ENCODE measurements around the gene DCAF10. TPM values are rescaled to one million over a fixed set of nuclear protein-coding genes. Genes with fewer than 3 reads are reported as not detected.
A peak's percentile ranks its signal among the peaks of the same experiment; 100 is the strongest.

DCAF10 gene
- total and polyA plus RNA-seq, 8 donors = 3.9 to 19.6 (median 15.1) TPM

GRCh38 chr9:37790096-37790495, 10.5 kb upstream of the DCAF10 start:
- Histone ChIP-seq H3K36me3 (no peaks in the 10 kb centered on the region), H3K4me3 (no peak overlapping the region), H3K9me3 (no peaks in the 10 kb centered on the region), H3K27ac (no peak overlapping the region), H3K27me3 (no peaks in the 10 kb centered on the region), H3K4me1 (peaks cover 0 to 5% (median 0%) of the 10 kb centered on the region in 3 donors)
- ATAC-seq = no peak
- FAIRE-seq = no peak
- 94 to 97% methylated on average over 2 of the region's 2 CpGs for WGBS, 2 donors
- intact Hi-C loops (cut with DNase I) = no loop called here
- no peak for DNase-seq
- TF ChIP-seq CTCF (IDR thresholded peaks at IDR 0.05) = no peak

- no peak for TF ChIP-seq CTCF (IDR thresholded peaks at IDR 0.05)
- H3K9me3 ChIP-seq = no peaks in the 10 kb centered on the region
- no peaks in the 10 kb centered on the region for H3K4me1 ChIP-seq
- no peak overlapping the region for H3K27ac ChIP-seq
- FAIRE-seq = no peak
- intact Hi-C loops (cut with DNase I) = no loop called here
- ATAC-seq = no peak
- WGBS, 2 donors = 86 to 92% methylated on average over 5 of the region's 5 CpGs
- no peaks in the 10 kb centered on the region for H3K27me3 ChIP-seq
- no peak overlapping the region for H3K4me3 ChIP-seq
- H3K36me3 ChIP-seq = no peaks in the 10 kb centered on the region
- no peak for DNase-seq
Measured at GRCh38 chr9:37792122-37792521, 8.5 kb upstream of the DCAF10 start.

GRCh38 chr9:37796232-37796631, 4.4 kb upstream of the DCAF10 start:
- 52 to 55% methylated on average over 2 of the region's 2 CpGs for WGBS, 2 donors
- Histone ChIP-seq H3K27me3 (no peaks in the 10 kb centered on the region), H3K4me3 (no peak overlapping the region), H3K9me3 (no peaks in the 10 kb centered on the region), H3K27ac (no peak overlapping the region), H3K36me3 (no peaks in the 10 kb centered on the region), H3K4me1 (peaks cover 0 to 4% (median 4%) of the 10 kb centered on the region in 3 donors)
- TF ChIP-seq CTCF (IDR thresholded peaks at IDR 0.05) = no peak
- DNase-seq (no peak), FAIRE-seq (no peak), ATAC-seq (no peak)
- intact Hi-C loops (cut with DNase I) = no loop called here

GRCh38 chr9:37798677-37799076, 1.9 kb upstream of the DCAF10 start:
- FAIRE-seq (no peak), ATAC-seq (no peak), DNase-seq (no peak)
- H3K27ac ChIP-seq = no peak overlapping the region
- 60 to 69% methylated on average over 1 of the region's 1 CpG for WGBS, 2 donors
- TF ChIP-seq CTCF (IDR thresholded peaks at IDR 0.05) = no peak
- peaks cover 12 to 24% (median 20%) of the 10 kb centered on the region in 3 donors for H3K4me1 ChIP-seq
- H3K9me3 ChIP-seq = no peaks in the 10 kb centered on the region
- no peaks in the 10 kb centered on the region for H3K36me3 ChIP-seq
- intact Hi-C loops (cut with DNase I) = no loop called here
- no peak overlapping the region for H3K4me3 ChIP-seq
- H3K27me3 ChIP-seq = no peaks in the 10 kb centered on the region

GRCh38 chr9:37801287-37801850, 772 bp downstream of the DCAF10 start:
- intact Hi-C loops (cut with DNase I) = no loop called here
- peak overlapping the region; percentile 67 to 91 (median 80) for H3K27ac ChIP-seq
- no peaks in the 10 kb centered on the region for H3K27me3 ChIP-seq
- peak overlapping the region; percentile 80 to 98 (median 95) for H3K4me3 ChIP-seq
- DNase-seq = peak in 5 of 6 donors; percentile 18 to 73 (median 45)
- no peaks in the 10 kb centered on the region for H3K36me3 ChIP-seq
- no peak for TF ChIP-seq CTCF (IDR thresholded peaks at IDR 0.05)
- no peaks in the 10 kb centered on the region for H3K9me3 ChIP-seq
- FAIRE-seq = no peak
- 1% methylated on average over 45 of the region's 45 CpGs for WGBS, 2 donors
- peak; percentile 46 to 64 (median 60) for ATAC-seq
- H3K4me1 ChIP-seq = peaks cover 15 to 25% (median 20%) of the 10 kb centered on the region in 3 donors
